T-helper 1 cell (primary cell): ENCODE measurements around the gene DCDC2.
"Not testable (repeated sequence)": the region's sequence is repeated elsewhere in the genome, so short reads cannot be mapped to it uniquely, and the experiment has no call there.

Experiments used
- DNase-seq, 5 donors: peaks; one replicate each; pipeline ENCODE4 v3.0.0-alpha.2; 2012 to 2020

The DCDC2 gene

GRCh38 chr6:24207413-24207812, 150.4 kb downstream of the DCDC2 start:
- DNase-seq: no peak

GRCh38 chr6:24205020-24205492, 152.8 kb downstream of the DCDC2 start:
- DNase-seq: peak in 2 of 5 donors; percentile 6 to 8

GRCh38 chr6:24204113-24204512, 153.7 kb downstream of the DCDC2 start:
- not testable (repeated sequence) for DNase-seq

- DNase-seq: no peak
Observed at GRCh38 chr6:24197892-24198291, 160.0 kb downstream of the DCDC2 start.

GRCh38 chr6:24195836-24196597, 161.8 kb downstream of the DCDC2 start:
- DNase-seq: no peak

- DNase-seq: no peak
Observed at GRCh38 chr6:24194978-24195700, 162.7 kb downstream of the DCDC2 start.

GRCh38 chr6:24193364-24193763, 164.5 kb downstream of the DCDC2 start:
- DNase-seq: no peak

- no peak for DNase-seq
Observed at GRCh38 chr6:24191346-24191745, 166.5 kb downstream of the DCDC2 start.

- no peak for DNase-seq
Observed at GRCh38 chr6:24188578-24189080, 169.2 kb downstream of the DCDC2 start.

GRCh38 chr6:24187965-24188577, 169.8 kb downstream of the DCDC2 start:
- DNase-seq: no peak

GRCh38 chr6:24186349-24186748, 171.5 kb downstream of the DCDC2 start:
- DNase-seq: no peak

- no peak for DNase-seq
Observed at GRCh38 chr6:24183584-24183983, 174.3 kb downstream of the DCDC2 start.

GRCh38 chr6:24157886-24158285, 200.0 kb downstream of the DCDC2 start:
- no peak for DNase-seq

GRCh38 chr6:24154121-24154520, 203.7 kb downstream of the DCDC2 start:
- DNase-seq: no peak

GRCh38 chr6:24152014-24152413, 205.8 kb downstream of the DCDC2 start:
- no peak for DNase-seq

GRCh38 chr6:24149836-24150235, 208.0 kb downstream of the DCDC2 start:
- DNase-seq: no peak

- no peak for DNase-seq
Observed at GRCh38 chr6:24149296-24149695, 208.6 kb downstream of the DCDC2 start.

GRCh38 chr6:24148684-24149083, 209.2 kb downstream of the DCDC2 start:
- DNase-seq: no peak

GRCh38 chr6:24148154-24148570, 209.7 kb downstream of the DCDC2 start:
- no peak for DNase-seq

- DNase-seq: no peak
Observed at GRCh38 chr6:24147511-24148153, 210.2 kb downstream of the DCDC2 start.

GRCh38 chr6:24146871-24147270, 211.0 kb downstream of the DCDC2 start:
- no peak for DNase-seq

GRCh38 chr6:24145690-24146131, 212.1 kb downstream of the DCDC2 start:
- DNase-seq: no peak

GRCh38 chr6:24142733-24143132, 215.1 kb downstream of the DCDC2 start:
- DNase-seq: not testable (repeated sequence)
